Astrocyte (in vitro differentiated cells and primary cell): ENCODE results near the gene KDF1.

ENCODE experiments used
- CTCF ChIP-seq: IDR thresholded peaks from 2 replicates; pipeline ENCODE4 v1.5.1; 2011; ENCODE audit warnings: low read depth, mild to moderate bottlenecking, inconsistent platforms, low read length, moderate library complexity; ENCODE audit not compliant: insufficient read depth
- EZH2 ChIP-seq: IDR thresholded peaks from 2 replicates; pipeline ENCODE4 v1.6.1; 2012; ENCODE audit warnings: mild to moderate bottlenecking, low read length, inconsistent platforms; ENCODE audit not compliant: insufficient read depth

GRCh38 chr1:27005166-27005530 lies 44.9 kb upstream of the KDF1 start:
- no peak for TF ChIP-seq CTCF
- TF ChIP-seq EZH2: no peak
